H1 (cell line): Measurements from ENCODE around the gene PCDHB13. TPM values are rescaled to one million over a fixed set of nuclear protein-coding genes. Genes with fewer than 3 reads are reported as not detected.

ENCODE experiments used
- CTCF ChIA-PET: fragments of 300-600 bp; sonication (Branson Sonifier 250); formaldehyde crosslinking; loops from one replicate; lab custom pipeline; 2021; ENCODE audit not compliant: partially characterized antibody; lab: Charles Lee
- POLR2A ChIA-PET: fragments of 300-600 bp; sonication (Branson Sonifier 250); formaldehyde crosslinking; loops from one replicate; lab custom pipeline; 2021; ENCODE audit warnings: inconsistent platforms; ENCODE audit not compliant: partially characterized antibody; lab: Charles Lee
- DNase-seq, 2 experiments: peaks; one replicate each; pipeline versions ENCODE4 v3.0.0 to v3.0.0-alpha.2; 2010 to 2022; ENCODE audit warnings: low spot score in 2 of 2, low read depth in 1 of 2, mixed read lengths in 1 of 2
- FAIRE-seq: peaks from 2 replicates; lab custom pipeline; 2011; peaks lifted over from hg19 to GRCh38; lab: Jason Lieb, UNC
- H2AFZ ChIP-seq: 2 replicates; pipeline ENCODE4 v1.8.1; 2012; ENCODE audit warnings: low read length, inconsistent platforms
- H2AK5ac ChIP-seq: 2 replicates; pipeline ENCODE4 v1.6.1; 2013; ENCODE audit warnings: low read depth, low read length
- H2BK120ac ChIP-seq: replicated peaks from 2 replicates; pipeline ENCODE3; 2013; ENCODE audit warnings: low read depth, low read length, inconsistent platforms
- H2BK12ac ChIP-seq: 2 replicates; pipeline ENCODE4 v1.6.1; 2013; ENCODE audit warnings: low read depth, low read length
- H2BK15ac ChIP-seq: 2 replicates; pipeline ENCODE4 v1.6.1; 2013; ENCODE audit warnings: low read length
- H2BK20ac ChIP-seq: 2 replicates; pipeline ENCODE4 v1.6.1; 2013; ENCODE audit warnings: low read length
- H2BK5ac ChIP-seq: 2 replicates; pipeline ENCODE4 v1.6.1; 2013; ENCODE audit warnings: low read depth, low read length
- H3K14ac ChIP-seq: 2 replicates; pipeline ENCODE4 v1.6.1; 2013; ENCODE audit warnings: inconsistent platforms; ENCODE audit not compliant: insufficient read length
- H3K18ac ChIP-seq: 2 replicates; pipeline ENCODE4 v1.6.1; 2013; ENCODE audit warnings: low read length; ENCODE audit errors: extremely low read depth
- H3K23ac ChIP-seq: 2 replicates; pipeline ENCODE4 v1.6.1; 2013; ENCODE audit warnings: inconsistent platforms; ENCODE audit not compliant: insufficient read length
- H3K23me2 ChIP-seq: 2 replicates; pipeline ENCODE4 v1.6.1; 2013; ENCODE audit warnings: low read depth, low read length
- H3K27ac ChIP-seq: 2 replicates; pipeline ENCODE4 v1.6.1; 2011; ENCODE audit warnings: low read depth, low read length, inconsistent platforms
- H3K27me3 ChIP-seq, 4 experiments: replicated peaks in 1 of 4; 1 replicate in 1 of 4; 2 replicates in 3 of 4; pipeline versions ENCODE4 v1.6.1 to v1.8.1; 2011 to 2013; ENCODE audit warnings: low read length in 3 of 4, mild to moderate bottlenecking in 3 of 4, inconsistent platforms in 2 of 4, mixed read lengths in 2 of 4, moderate library complexity in 1 of 4; ENCODE audit not compliant: control insufficient read depth in 3 of 4, insufficient read depth in 3 of 4; ENCODE audit errors: extremely low read depth in 1 of 4
- H3K36me3 ChIP-seq, 4 experiments: 2 replicates each; pipeline versions ENCODE4 v1.6.1 to v1.8.1; 2011 to 2013; ENCODE audit warnings: mild to moderate bottlenecking in 4 of 4, low read length in 3 of 4, moderate library complexity in 2 of 4, control low read depth in 1 of 4, inconsistent platforms in 1 of 4; ENCODE audit not compliant: insufficient read depth in 4 of 4, control insufficient read depth in 2 of 4
- H3K4ac ChIP-seq: replicated peaks from 2 replicates; pipeline ENCODE3; 2013; ENCODE audit warnings: low read length, low read depth, mixed read lengths, inconsistent platforms; ENCODE audit not compliant: insufficient read length
- H3K4me1 ChIP-seq, 4 experiments: replicated peaks in 1 of 4; 1 replicate in 1 of 4; 2 replicates in 3 of 4; pipeline versions ENCODE4 v1.6.1 to v1.8.1; 2011 to 2013; ENCODE audit warnings: low read length in 3 of 4, inconsistent platforms in 2 of 4, mixed read lengths in 1 of 4; ENCODE audit not compliant: insufficient read depth in 4 of 4, control insufficient read depth in 3 of 4
- H3K4me2 ChIP-seq, 2 experiments: 2 replicates each; pipeline versions ENCODE4 v1.6.1 to v1.8.1; 2011 to 2013; ENCODE audit warnings: low read depth in 2 of 2, low read length in 2 of 2, control low read depth in 1 of 2, inconsistent platforms in 1 of 2, mild to moderate bottlenecking in 1 of 2; ENCODE audit not compliant: insufficient read depth in 1 of 2
- H3K4me3 ChIP-seq, 4 experiments: fragments of 200-600, 300-600 bp in 1 of 4; sonication (generic), shearing (Covaris generic), sonication (Bioruptor Twin) in 1 of 4; 2 replicates each; pipeline versions ENCODE4 v1.5.1 to v1.8.1; 2011 to 2016; ENCODE audit warnings: low read length in 4 of 4, low read depth in 3 of 4, control low read depth in 2 of 4, inconsistent platforms in 2 of 4, mild to moderate bottlenecking in 2 of 4, mixed read lengths in 1 of 4, moderate library complexity in 1 of 4; ENCODE audit not compliant: insufficient read depth in 2 of 4; ENCODE audit errors: extremely low read depth in 1 of 4
- H3K56ac ChIP-seq: replicated peaks from 2 replicates; pipeline ENCODE3; 2013; ENCODE audit warnings: low read depth, mild to moderate bottlenecking, mixed read lengths, low read length, inconsistent platforms; ENCODE audit not compliant: insufficient read length
- H3K79me1 ChIP-seq: 2 replicates; pipeline ENCODE4 v1.6.1; 2013; ENCODE audit warnings: low read depth, low read length, control low read depth
- H3K79me2 ChIP-seq, 2 experiments: 2 replicates each; pipeline versions ENCODE4 v1.6.1 to v1.8.1; 2012 to 2013; ENCODE audit warnings: low read length in 2 of 2, mild to moderate bottlenecking in 2 of 2, inconsistent platforms in 1 of 2; ENCODE audit not compliant: insufficient read depth in 2 of 2, control insufficient read depth in 1 of 2
- H3K9ac ChIP-seq, 4 experiments: replicated peaks in 1 of 4; 1 replicate in 1 of 4; 2 replicates in 3 of 4; pipeline versions ENCODE4 v1.6.1 to v1.8.1; 2011 to 2013; ENCODE audit warnings: low read depth in 3 of 4, low read length in 3 of 4, control low read depth in 2 of 4, mild to moderate bottlenecking in 2 of 4, moderate library complexity in 2 of 4, inconsistent platforms in 1 of 4; ENCODE audit errors: extremely low read depth in 1 of 4
- H3K9me3 ChIP-seq, 2 experiments: 2 replicates each; pipeline versions ENCODE4 v1.6.1 to v1.8.1; 2012 to 2013; ENCODE audit warnings: mild to moderate bottlenecking in 2 of 2, moderate library complexity in 2 of 2, control low read depth in 1 of 2, inconsistent platforms in 1 of 2, low read depth in 1 of 2, low read length in 1 of 2, mixed read lengths in 1 of 2; ENCODE audit not compliant: insufficient read depth in 2 of 2
- H4K20me1 ChIP-seq, 2 experiments: replicated peaks in 1 of 2; 2 replicates each; pipeline versions ENCODE3 to v1.8.1; 2011 to 2013; ENCODE audit warnings: inconsistent platforms in 2 of 2, low read length in 2 of 2, mild to moderate bottlenecking in 1 of 2; ENCODE audit not compliant: insufficient read depth in 2 of 2, control insufficient read depth in 1 of 2
- H4K5ac ChIP-seq: 2 replicates; pipeline ENCODE4 v1.6.1; 2013; ENCODE audit warnings: low read length, low read depth, mixed read lengths, inconsistent platforms; ENCODE audit not compliant: insufficient read length
- H4K8ac ChIP-seq: 2 replicates; pipeline ENCODE4 v1.8.0; 2013; ENCODE audit warnings: mild to moderate bottlenecking, moderate library complexity, low read length, inconsistent platforms; ENCODE audit not compliant: insufficient read depth; ENCODE audit errors: extremely low read depth
- H4K91ac ChIP-seq: replicated peaks from 2 replicates; pipeline ENCODE3; 2013; ENCODE audit warnings: low read length, mixed read lengths, inconsistent platforms; ENCODE audit not compliant: insufficient read length
- BRCA1 ChIP-seq: IDR thresholded peaks from 2 replicates; pipeline ENCODE4 v1.6.1; 2012; ENCODE audit warnings: low read depth, low read length, improper control_type of control experiment
- JUN ChIP-seq: IDR thresholded peaks from 2 replicates; pipeline ENCODE4 v1.6.1; 2011; ENCODE audit warnings: low read depth, mild to moderate bottlenecking, improper control_type of control experiment, low read length
- POLR2A ChIP-seq, 2 experiments: IDR thresholded peaks; 1 replicate in 1 of 2; 2 replicates in 1 of 2; pipeline ENCODE4 v1.6.1; 2011; ENCODE audit warnings: low read depth in 2 of 2, low read length in 2 of 2, mild to moderate bottlenecking in 2 of 2; ENCODE audit errors: control extremely low read depth in 1 of 2
- SIRT6 ChIP-seq: IDR thresholded peaks from one replicate; pipeline ENCODE4 v1.7.1; 2012; ENCODE audit warnings: low read length, inconsistent platforms
- SRF ChIP-seq: IDR thresholded peaks from 2 replicates; pipeline ENCODE4 v1.6.1; 2011; ENCODE audit warnings: mild to moderate bottlenecking, low read depth, low read length, moderate library complexity
- ZNF274 ChIP-seq: IDR thresholded peaks from 2 replicates; pipeline ENCODE4 v1.7.0; 2012; ENCODE audit warnings: low read length, borderline replicate concordance; ENCODE audit errors: extremely low read depth
- WGBS, 2 experiments: shearing (Covaris generic) in 1 of 2; methylation state at CpG; one replicate each; pipeline versions ENCODE4 v1.1.6 to v1.1.7; 2013 to 2015; ENCODE audit warnings: low lambda C conversion rate in 2 of 2, mixed read lengths in 2 of 2, inconsistent platforms in 1 of 2, low coverage in 1 of 2, missing lambda C conversion rate in 1 of 2; ENCODE audit not compliant: insufficient replicate concordance in 2 of 2, insufficient coverage in 1 of 2, insufficient read length in 1 of 2; ENCODE audit errors: extremely low coverage in 1 of 2, missing lambda C conversion rate in 1 of 2; 5-methylcytosine and 5-hydroxymethylcytosine counted together
- polyA plus RNA-seq, 7 experiments: library from polyadenylated mRNA; depleted of rRNA in 3 of 7; stranded (reverse) in 5 of 7; unstranded in 2 of 7; fragments of >200 nt in 5 of 7; fragments of 200-250 nt in 2 of 7; gene quantifications; 1 replicate in 5 of 7; 2 replicates in 1 of 7; 4 replicates in 1 of 7; pipeline versions ENCODE4 v1.2.1 to v1.2.3, GENCODE V29; 2011 to 2013; ENCODE audit warnings: missing spikeins in 2 of 7, mixed read lengths in 2 of 7
- total RNA-seq: library from RNA; stranded (reverse); fragmentation: NEBNext Ultra II Directional; extraction: Animal tissue kit (Norgen Biotek cat#: 25700); gene quantifications from 2 replicates; pipeline ENCODE4 v1.2.1, GENCODE V29; 2021

Gene PCDHB13
- total and polyA plus RNA-seq, 2 of the 8 experiments (the other 6 are each of a cell fraction or from before 2014, with no cell fraction given): 1.1 to 1.4 TPM

GRCh38 chr5:141180313-141180712 is 33.4 kb upstream of the PCDHB13 start:
- Histone ChIP-seq H3K79me1 (no peaks in the 10 kb centered on the region), H4K8ac (no peak overlapping the region), H4K20me1 (no peaks in the 10 kb centered on the region), H3K56ac (no peak overlapping the region), H3K23me2 (no peaks in the 10 kb centered on the region), H2AFZ (no peak overlapping the region), H3K79me2 (no peaks in the 10 kb centered on the region), H3K4me1 (no peaks in the 10 kb centered on the region), H3K27ac (no peak overlapping the region), H3K36me3 (no peaks in the 10 kb centered on the region), H3K23ac (no peak overlapping the region), H3K18ac (no peak overlapping the region), H3K9me3 (no peaks in the 10 kb centered on the region; a peak in 1 of 4 replicates), H2BK15ac (no peak overlapping the region), H2BK120ac (no peak overlapping the region), H3K4ac (no peak overlapping the region), H3K14ac (no peak overlapping the region), H3K4me2 (no peak overlapping the region), H2BK20ac (no peak overlapping the region), H2BK12ac (no peak overlapping the region), H3K27me3 (no peaks in the 10 kb centered on the region), H2BK5ac (no peak overlapping the region), H2AK5ac (no peak overlapping the region), H4K91ac (no peak overlapping the region), H3K4me3 (no peak overlapping the region), H3K9ac (no peak overlapping the region), H4K5ac (no peak overlapping the region)
- FAIRE-seq: no peak
- DNase-seq: no peak
- ChIA-PET CTCF (interaction anchor here (1.1 to 3.4 kb wide), 4 partner anchors 11 to 233 kb away, joined by 3 to 44 read pairs (median 22); partner anchors contain the start of genes PCDHB10, PCDHB14 and PCDHGA10), POLR2A (no interaction called here)
- WGBS, 2 experiments: 87% methylated on average over 1 of the region's 1 CpG; no CpG with 5 or more reads in 1 of the 2 experiments
- TF ChIP-seq SRF (no peak), BRCA1 (no peak), SIRT6 (no peak), ZNF274 (no peak), POLR2A (IDR thresholded peaks at IDR 0.05; ENCODE audit: control extremely low read depth in 1 of 2, low read depth in 2 of 2, low read length in 2 of 2) (no peak), JUN (no peak)
